Hepatocyte (in vitro differentiated cells): ENCODE measurements around the gene FGFR3. TPM values are rescaled to one million over a fixed set of nuclear protein-coding genes. Genes with fewer than 3 reads are reported as not detected.

Experiments
- DNase-seq: peaks from one replicate; pipeline ENCODE4 v3.0.0-alpha.2; 2016; ENCODE audit warnings: low spot score
- H2AFZ ChIP-seq: fragments of 200-600 bp; sonication (generic); 2 replicates; pipeline ENCODE4 v1.6.0; 2016; ENCODE audit warnings: antibody characterized with exemption, mild to moderate bottlenecking
- H3K27ac ChIP-seq: fragments of 200-600 bp; sonication (generic); 2 replicates; pipeline ENCODE4 v1.5.1; 2016; ENCODE audit warnings: mild to moderate bottlenecking
- H3K27me3 ChIP-seq: fragments of 200-600 bp; sonication (generic); 2 replicates; pipeline ENCODE4 v1.6.1; 2016
- H3K36me3 ChIP-seq: fragments of 200-600 bp; sonication (generic); replicated peaks from 2 replicates; pipeline ENCODE4 v1.5.1; 2016; ENCODE audit warnings: low read depth; ENCODE audit not compliant: insufficient read depth
- H3K4me1 ChIP-seq: fragments of 200-600 bp; sonication (generic); 2 replicates; pipeline ENCODE4 v1.5.1; 2016; ENCODE audit warnings: mild to moderate bottlenecking, moderate library complexity; ENCODE audit not compliant: insufficient read depth
- H3K4me2 ChIP-seq: fragments of 200-600 bp; sonication (generic); 2 replicates; pipeline ENCODE4 v1.6.0; 2016
- H3K4me3 ChIP-seq: fragments of 200-600 bp; sonication (generic); 2 replicates; pipeline ENCODE4 v1.5.1; 2016; ENCODE audit warnings: mild to moderate bottlenecking
- H3K79me2 ChIP-seq: fragments of 200-600 bp; sonication (generic); 2 replicates; pipeline ENCODE4 v1.6.0; 2017; ENCODE audit warnings: mild to moderate bottlenecking
- H3K9me2 ChIP-seq: fragments of 200-600 bp; sonication (generic); replicated peaks from 2 replicates; pipeline ENCODE4 v1.6.0; 2017; ENCODE audit warnings: mild to moderate bottlenecking; ENCODE audit not compliant: insufficient read depth
- H3K9me3 ChIP-seq: fragments of 200-600 bp; sonication (generic); 2 replicates; pipeline ENCODE4 v1.5.1; 2016; ENCODE audit warnings: low read depth, mild to moderate bottlenecking
- H4K20me1 ChIP-seq: fragments of 200-600 bp; sonication (generic); 2 replicates; pipeline ENCODE4 v1.6.0; 2016; ENCODE audit warnings: mild to moderate bottlenecking; ENCODE audit not compliant: insufficient read depth, poor library complexity, severe bottlenecking
- CTCF ChIP-seq: fragments of 200-600 bp; sonication (generic); IDR thresholded peaks from 2 replicates; pipeline ENCODE4 v1.5.1; 2016; ENCODE audit warnings: antibody characterized with exemption, mild to moderate bottlenecking; ENCODE audit not compliant: poor library complexity
- EZH2 ChIP-seq: fragments of 200-600 bp; sonication (generic); IDR thresholded peaks from 2 replicates; pipeline ENCODE4 v1.6.1; 2016; ENCODE audit warnings: antibody characterized with exemption, mild to moderate bottlenecking, borderline replicate concordance
- EZH2phosphoT487 ChIP-seq: fragments of 200-600 bp; sonication (generic); IDR thresholded peaks from one replicate; pipeline ENCODE4 v1.6.1; 2018; ENCODE audit warnings: antibody characterized with exemption, mild to moderate bottlenecking, low read depth, moderate library complexity; ENCODE audit not compliant: unreplicated experiment, severe bottlenecking
- WGBS: methylation state at CpG from one replicate; pipeline ENCODE4 v1.1.6; 2016; ENCODE audit warnings: low lambda C conversion rate; ENCODE audit errors: missing lambda C conversion rate; 5-methylcytosine and 5-hydroxymethylcytosine counted together
- polyA plus RNA-seq: library from polyadenylated mRNA; unstranded; fragments of >200 nt; fragmentation: Nextera tagmentation; extraction: Ambion mirVana; gene quantifications from 2 replicates; pipeline ENCODE4 v1.2.1, GENCODE V29; 2016
- total RNA-seq: library from RNA; depleted of rRNA; stranded (reverse); fragments of >200 nt; gene quantifications from 2 replicates; pipeline ENCODE4 v1.2.3, GENCODE V29; 2014

Gene FGFR3
- total and polyA plus RNA-seq, 2 experiments from 2014 or later, result 82.0 to 99.8 TPM

GRCh38 chr4:1755297-1755696 lies 37.8 kb upstream of the FGFR3 start:
- H2AFZ ChIP-seq, result no peak overlapping the region
- H3K4me2 ChIP-seq, result no peak overlapping the region
- H3K4me1 ChIP-seq, result peaks cover 25% of the 10 kb centered on the region
- no peak overlapping the region for H3K4me3 ChIP-seq
- TF ChIP-seq EZH2 (no peak), CTCF (no peak), EZH2phosphoT487 (no peak)
- H4K20me1 ChIP-seq, result no peaks in the 10 kb centered on the region
- DNase-seq, result no peak
- no peaks in the 10 kb centered on the region for H3K27me3 ChIP-seq
- H3K36me3 ChIP-seq, result no peaks in the 10 kb centered on the region
- no peaks in the 10 kb centered on the region for H3K9me3 ChIP-seq
- H3K9me2 ChIP-seq, result no peaks in the 10 kb centered on the region
- 88% methylated on average over 17 of the region's 17 CpGs for WGBS
- H3K27ac ChIP-seq, result no peak overlapping the region
- H3K79me2 ChIP-seq, result no peaks in the 10 kb centered on the region

GRCh38 chr4:1756079-1756478 lies 37.0 kb upstream of the FGFR3 start:
- H3K79me2 ChIP-seq, result no peaks in the 10 kb centered on the region
- WGBS, result 88% methylated on average over 15 of the region's 18 CpGs
- no peak for TF ChIP-seq CTCF
- TF ChIP-seq EZH2phosphoT487, result no peak
- no peak for TF ChIP-seq EZH2
- H4K20me1 ChIP-seq, result no peaks in the 10 kb centered on the region
- no peak overlapping the region for H3K4me2 ChIP-seq
- peaks cover 31% of the 10 kb centered on the region for H3K4me1 ChIP-seq
- H3K27me3 ChIP-seq, result no peaks in the 10 kb centered on the region
- no peak for DNase-seq
- no peaks in the 10 kb centered on the region for H3K9me2 ChIP-seq
- no peaks in the 10 kb centered on the region for H3K9me3 ChIP-seq
- no peak overlapping the region for H3K4me3 ChIP-seq
- no peaks in the 10 kb centered on the region for H3K36me3 ChIP-seq
- no peak overlapping the region for H2AFZ ChIP-seq
- no peak overlapping the region for H3K27ac ChIP-seq

- Histone ChIP-seq H3K27me3 (no peaks in the 10 kb centered on the region), H3K27ac (no peak overlapping the region), H3K4me2 (no peak overlapping the region), H3K4me1 (peaks cover 28% of the 10 kb centered on the region), H2AFZ (no peak overlapping the region), H3K79me2 (no peaks in the 10 kb centered on the region), H4K20me1 (no peaks in the 10 kb centered on the region), H3K9me3 (no peaks in the 10 kb centered on the region), H3K36me3 (no peaks in the 10 kb centered on the region), H3K4me3 (no peak overlapping the region), H3K9me2 (no peaks in the 10 kb centered on the region)
- 87% methylated on average over 12 of the region's 20 CpGs for WGBS
- DNase-seq, result no peak
- TF ChIP-seq EZH2 (no peak), CTCF (no peak), EZH2phosphoT487 (no peak)
These were observed 36.0 kb upstream of the FGFR3 start for GRCh38 chr4:1756893-1757779.
